ENCODE data around the gene COX11. TPM values are rescaled to one million over a fixed set of nuclear protein-coding genes. Genes with fewer than 3 reads are reported as not detected.

Gene COX11
- total and polyA plus RNA-seq, 2 experiments from 2014 or later: 38.9 to 46.8 TPM

DNA sequence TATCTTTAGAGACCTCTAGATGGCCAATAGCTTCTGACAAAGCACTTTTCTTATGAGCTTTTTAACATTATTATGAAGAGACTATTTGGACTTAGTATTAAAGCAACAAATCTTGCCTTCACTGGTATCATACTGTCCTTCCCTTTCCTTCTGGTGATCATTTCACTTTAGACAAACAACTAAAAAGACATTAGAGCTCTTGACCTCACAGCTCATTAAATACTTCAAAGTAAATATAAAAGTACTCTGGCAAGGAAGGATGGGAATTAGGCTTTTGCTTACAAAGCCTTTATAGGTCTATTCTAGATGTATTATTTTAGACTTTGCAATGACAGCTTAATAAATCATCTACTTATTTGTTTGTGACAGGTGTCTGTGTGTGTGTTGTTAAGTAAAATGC is 11.2 kb upstream of the COX11 start:
- no peak overlapping the region for H3K4me2 ChIP-seq (ENCODE audit: unreplicated experiment)
- H3K27ac ChIP-seq: no peak overlapping the region
- H3K27me3 ChIP-seq (replicated peaks; ENCODE audit: insufficient read depth): no peaks in the 10 kb centered on the region
- no peaks in the 10 kb centered on the region; the same call in 1 of the 2 replicates for H3K9me2 ChIP-seq (ENCODE audit: insufficient read depth)
- no peak for DNase-seq
- TF ChIP-seq EZH2 (IDR thresholded peaks at IDR 0.05; ENCODE audit: insufficient read depth, poor library complexity, severe bottlenecking) (no peak), EZH2phosphoT487 (IDR thresholded peaks at IDR 0.05; ENCODE audit: insufficient read depth, low read depth) (no peak)
- H3K79me2 ChIP-seq (ENCODE audit: insufficient read depth): no peaks in the 10 kb centered on the region; the same call in 1 of the 2 replicates
- no peaks in the 10 kb centered on the region for H4K20me1 ChIP-seq (ENCODE audit: insufficient read depth)
- no peaks in the 10 kb centered on the region for H3K4me1 ChIP-seq (ENCODE audit: insufficient read depth)
- peaks cover 3% of the 10 kb centered on the region; the same call in 1 of the 2 replicates for H3F3A ChIP-seq (ENCODE audit: insufficient read depth)
- no peak overlapping the region for H3K4me3 ChIP-seq
- in situ Hi-C loops (cut with MboI): loop anchor here (25.0 kb wide), 1 partner anchor 533 kb away; the partner anchor contains the start of gene SMIM36
- no peaks in the 10 kb centered on the region for H3K9me3 ChIP-seq (ENCODE audit: low read depth)
- H3K9ac ChIP-seq: no peak overlapping the region
- H2AFZ ChIP-seq: no peak overlapping the region
- no peaks in the 10 kb centered on the region for H3K36me3 ChIP-seq (ENCODE audit: low read depth)

DNA sequence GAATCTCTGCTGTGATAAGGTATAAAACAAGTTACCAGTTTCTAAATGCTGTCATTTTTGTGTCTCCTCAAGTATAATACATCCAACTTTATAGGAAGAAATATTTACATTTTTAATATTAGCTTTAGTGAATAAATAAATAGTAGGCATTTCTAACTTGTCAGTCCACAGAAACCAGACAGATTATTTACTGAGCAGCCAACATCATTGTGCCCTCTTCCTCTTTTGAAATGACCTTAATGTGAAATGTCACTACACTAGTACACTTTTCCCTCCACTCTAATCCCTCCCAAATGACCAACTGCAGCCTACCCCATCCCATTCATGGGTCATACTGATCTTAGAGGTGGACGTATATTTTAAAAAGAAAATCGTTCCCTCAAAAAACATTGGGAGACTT is 9.3 kb upstream of the COX11 start:
- Histone ChIP-seq H3K9me2 (ENCODE audit: insufficient read depth) (no peaks in the 10 kb centered on the region), H3K36me3 (ENCODE audit: low read depth) (no peaks in the 10 kb centered on the region), H3K4me3 (no peak overlapping the region), H3K27ac (no peak overlapping the region), H3K9ac (no peak overlapping the region), H3K4me1 (ENCODE audit: insufficient read depth) (no peaks in the 10 kb centered on the region), H3K79me2 (ENCODE audit: insufficient read depth) (peaks cover 12% of the 10 kb centered on the region), H2AFZ (no peak overlapping the region), H4K20me1 (ENCODE audit: insufficient read depth) (no peaks in the 10 kb centered on the region), H3K9me3 (ENCODE audit: low read depth) (no peaks in the 10 kb centered on the region), H3K27me3 (replicated peaks; ENCODE audit: insufficient read depth) (no peaks in the 10 kb centered on the region), H3F3A (ENCODE audit: insufficient read depth) (peaks cover 3% of the 10 kb centered on the region; the same call in 1 of the 2 replicates), H3K4me2 (ENCODE audit: unreplicated experiment) (no peak overlapping the region)
- TF ChIP-seq EZH2phosphoT487 (IDR thresholded peaks at IDR 0.05; ENCODE audit: insufficient read depth, low read depth) (no peak), EZH2 (IDR thresholded peaks at IDR 0.05; ENCODE audit: insufficient read depth, poor library complexity, severe bottlenecking) (no peak)
- DNase-seq: no peak
- 99 to 100% methylated on average over 2 of the region's 2 CpGs for WGBS, 2 experiments (ENCODE audit: low coverage in 1 of 2, low lambda C conversion rate in 2 of 2, missing lambda C conversion rate in 2 of 2)
- in situ Hi-C loops (cut with MboI): loop anchor here (25.0 kb wide), 1 partner anchor 535 kb away; the partner anchor contains the start of gene SMIM36

DNA sequence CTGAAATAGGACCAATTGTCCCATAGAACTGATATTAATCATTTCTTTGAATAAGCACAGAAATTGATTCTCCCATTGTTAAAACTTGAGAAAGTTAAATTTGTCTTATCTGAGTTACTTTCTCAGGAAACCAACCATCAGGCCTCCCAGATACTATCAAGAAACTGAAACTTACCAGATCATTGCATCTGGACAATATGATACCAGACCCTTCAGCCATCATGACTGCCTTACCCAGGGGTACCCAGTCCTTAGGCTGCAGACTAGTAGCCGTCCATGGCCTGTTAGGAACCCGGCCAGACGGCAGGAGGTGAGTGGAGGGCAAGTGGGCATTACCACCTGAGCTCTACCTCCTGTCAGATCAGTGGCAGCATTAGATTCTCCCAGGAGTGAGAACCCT is 7.9 kb upstream of the COX11 start:
- H3K79me2 ChIP-seq (ENCODE audit: insufficient read depth): peaks cover 25% of the 10 kb centered on the region
- H3K27ac ChIP-seq: no peak overlapping the region
- no peaks in the 10 kb centered on the region for H3F3A ChIP-seq (ENCODE audit: insufficient read depth)
- TF ChIP-seq EZH2 (IDR thresholded peaks at IDR 0.05; ENCODE audit: insufficient read depth, poor library complexity, severe bottlenecking) (no peak), EZH2phosphoT487 (IDR thresholded peaks at IDR 0.05; ENCODE audit: insufficient read depth, low read depth) (no peak)
- H4K20me1 ChIP-seq (ENCODE audit: insufficient read depth): no peaks in the 10 kb centered on the region
- in situ Hi-C loops (cut with MboI): loop anchor here (25.0 kb wide), 1 partner anchor 536 kb away; the partner anchor contains the start of gene SMIM36
- WGBS, 2 experiments (ENCODE audit: low coverage in 1 of 2, low lambda C conversion rate in 2 of 2, missing lambda C conversion rate in 2 of 2): 88 to 95% methylated on average over 3 of the region's 3 CpGs
- no peak overlapping the region for H2AFZ ChIP-seq
- H3K36me3 ChIP-seq (ENCODE audit: low read depth): no peaks in the 10 kb centered on the region
- H3K27me3 ChIP-seq (replicated peaks; ENCODE audit: insufficient read depth): no peaks in the 10 kb centered on the region
- no peaks in the 10 kb centered on the region for H3K9me3 ChIP-seq (ENCODE audit: low read depth)
- H3K9me2 ChIP-seq (ENCODE audit: insufficient read depth): no peaks in the 10 kb centered on the region
- no peak overlapping the region for H3K4me2 ChIP-seq (ENCODE audit: unreplicated experiment)
- no peak overlapping the region for H3K4me3 ChIP-seq
- H3K4me1 ChIP-seq (ENCODE audit: insufficient read depth): no peaks in the 10 kb centered on the region
- H3K9ac ChIP-seq: no peak overlapping the region
- no peak for DNase-seq

GRCh38 chr17:54974759-54975158 is 6.3 kb upstream of the COX11 start:
- no peak overlapping the region for H2AFZ ChIP-seq
- H3K79me2 ChIP-seq (ENCODE audit: insufficient read depth): peaks cover 41% of the 10 kb centered on the region
- H3K4me3 ChIP-seq: no peak overlapping the region
- no peaks in the 10 kb centered on the region for H4K20me1 ChIP-seq (ENCODE audit: insufficient read depth)
- peaks cover 5% of the 10 kb centered on the region for H3K4me1 ChIP-seq (ENCODE audit: insufficient read depth)
- WGBS, 2 experiments (ENCODE audit: low coverage in 1 of 2, low lambda C conversion rate in 2 of 2, missing lambda C conversion rate in 2 of 2): 83 to 90% methylated on average over 3 of the region's 3 CpGs
- H3K27me3 ChIP-seq (replicated peaks; ENCODE audit: insufficient read depth): no peaks in the 10 kb centered on the region
- no peak overlapping the region for H3K4me2 ChIP-seq (ENCODE audit: unreplicated experiment)
- no peaks in the 10 kb centered on the region for H3K9me2 ChIP-seq (ENCODE audit: insufficient read depth)
- H3K27ac ChIP-seq: no peak overlapping the region
- DNase-seq: no peak
- no peaks in the 10 kb centered on the region for H3K9me3 ChIP-seq (ENCODE audit: low read depth)
- H3F3A ChIP-seq (ENCODE audit: insufficient read depth): no peaks in the 10 kb centered on the region
- no peaks in the 10 kb centered on the region for H3K36me3 ChIP-seq (ENCODE audit: low read depth)
- no peak overlapping the region for H3K9ac ChIP-seq
- no peak for TF ChIP-seq EZH2phosphoT487 (IDR thresholded peaks at IDR 0.05; ENCODE audit: insufficient read depth, low read depth)
- TF ChIP-seq EZH2 (IDR thresholded peaks at IDR 0.05; ENCODE audit: insufficient read depth, poor library complexity, severe bottlenecking): no peak
- in situ Hi-C loops (cut with MboI): loop anchor here (25.0 kb wide), 1 partner anchor 538 kb away; the partner anchor contains the start of gene SMIM36
